Mesodermal cell (in vitro differentiated cells): ENCODE results near the gene ADTRP.

Experiments used
- H3K27ac ChIP-seq: 2 replicates; pipeline ENCODE4 v1.7.0; 2013; ENCODE audit warnings: mild to moderate bottlenecking, low read depth, low read length, moderate library complexity; ENCODE audit not compliant: severe bottlenecking
- H3K36me3 ChIP-seq: 2 replicates; pipeline ENCODE4 v1.7.1; 2013; ENCODE audit warnings: mild to moderate bottlenecking, low read length, moderate library complexity; ENCODE audit not compliant: control insufficient read depth, insufficient read depth
- H3K4me1 ChIP-seq: one replicate; pipeline ENCODE4 v1.7.1; 2013; ENCODE audit warnings: mild to moderate bottlenecking, low read length; ENCODE audit not compliant: insufficient read depth, control insufficient read depth, poor library complexity, severe bottlenecking
- H3K4me3 ChIP-seq: 2 replicates; pipeline ENCODE4 v1.7.0; 2013; ENCODE audit warnings: low read length, control low read depth, mild to moderate bottlenecking; ENCODE audit not compliant: insufficient read depth, poor library complexity, severe bottlenecking; ENCODE audit errors: extremely low read depth
- H3K9me3 ChIP-seq: 2 replicates; pipeline ENCODE4 v1.7.1; 2013; ENCODE audit warnings: mild to moderate bottlenecking, low read length, moderate library complexity; ENCODE audit not compliant: control insufficient read depth
- WGBS, 2 experiments: methylation state at CpG; one replicate each; pipeline ENCODE4 v1.1.5; 2013; ENCODE audit warnings: missing lambda C conversion rate in 2 of 2; ENCODE audit not compliant: insufficient coverage in 2 of 2; 5-methylcytosine and 5-hydroxymethylcytosine counted together

The ADTRP gene

DNA sequence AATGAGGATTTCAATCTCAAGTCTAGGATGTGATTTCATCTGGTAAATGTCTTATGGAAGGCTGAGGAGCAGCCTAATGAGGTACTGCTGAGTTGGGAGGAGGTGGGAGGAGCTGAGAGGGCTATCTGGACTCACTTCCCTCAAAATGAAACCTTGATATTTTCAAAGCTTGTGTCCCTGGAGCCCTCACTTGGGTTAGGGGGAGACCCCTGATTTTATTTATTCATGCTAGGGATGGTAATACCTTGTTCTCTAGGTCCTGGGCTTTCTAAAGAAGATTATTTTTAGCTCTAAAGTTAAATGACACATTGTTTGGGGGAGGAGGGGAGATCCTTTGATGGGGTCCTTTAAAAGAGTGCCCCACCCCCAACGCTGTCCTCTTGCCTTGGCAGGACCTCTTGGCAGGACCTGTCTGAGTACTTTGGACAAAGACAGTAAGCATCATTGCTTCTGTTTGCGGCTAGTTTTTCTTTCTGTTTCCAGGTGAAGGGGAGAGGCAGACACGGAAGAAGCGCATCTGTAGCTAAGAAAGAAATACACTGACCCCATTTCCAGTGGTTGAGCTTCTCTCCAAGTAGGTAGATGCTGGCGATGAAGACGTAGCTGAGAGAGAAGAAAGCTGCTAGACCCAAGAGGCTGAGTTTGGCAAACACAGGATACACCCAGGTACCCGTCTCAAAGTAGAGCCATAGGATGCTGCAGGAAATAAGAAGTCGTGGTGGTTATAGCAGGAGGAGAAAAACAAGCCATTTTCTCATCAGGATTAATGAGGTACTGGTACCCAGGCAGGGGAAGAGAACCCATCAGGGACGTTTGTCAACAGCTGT, 55.6 kb downstream of the ADTRP start:
- H3K27ac ChIP-seq, result no peak overlapping the region
- no peaks in the 10 kb centered on the region for H3K9me3 ChIP-seq
- 83 to 87% methylated on average over 5 to 9 of the region's 9 CpGs for WGBS, 2 experiments
- H3K4me3 ChIP-seq, result no peak overlapping the region
- H3K4me1 ChIP-seq, result no peaks in the 10 kb centered on the region
- no peaks in the 10 kb centered on the region for H3K36me3 ChIP-seq

DNA sequence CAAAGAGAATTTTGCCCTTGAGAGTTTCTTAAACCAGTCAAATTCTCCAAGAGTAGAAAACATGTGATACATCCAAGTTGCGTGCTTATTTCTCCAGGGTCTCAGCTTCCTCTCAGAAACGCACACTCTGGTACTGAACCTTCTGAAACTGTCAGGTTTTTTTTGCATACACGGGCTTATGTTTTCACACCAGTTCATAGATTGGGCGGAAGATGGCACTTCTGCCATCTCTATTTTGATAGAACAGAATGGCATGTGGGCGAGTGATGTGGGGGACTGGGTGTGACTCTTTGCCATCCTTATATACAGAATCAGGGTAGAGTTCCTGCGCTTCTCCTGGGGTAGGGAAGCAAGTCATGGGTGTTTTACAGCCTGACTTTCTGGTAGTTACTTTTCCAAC, 56.4 kb downstream of the ADTRP start:
- Histone ChIP-seq H3K27ac (no peak overlapping the region), H3K36me3 (no peaks in the 10 kb centered on the region), H3K4me1 (no peaks in the 10 kb centered on the region), H3K9me3 (no peaks in the 10 kb centered on the region), H3K4me3 (no peak overlapping the region)
- WGBS, 2 experiments, result 93 to 97% methylated on average over 2 to 4 of the region's 6 CpGs

DNA sequence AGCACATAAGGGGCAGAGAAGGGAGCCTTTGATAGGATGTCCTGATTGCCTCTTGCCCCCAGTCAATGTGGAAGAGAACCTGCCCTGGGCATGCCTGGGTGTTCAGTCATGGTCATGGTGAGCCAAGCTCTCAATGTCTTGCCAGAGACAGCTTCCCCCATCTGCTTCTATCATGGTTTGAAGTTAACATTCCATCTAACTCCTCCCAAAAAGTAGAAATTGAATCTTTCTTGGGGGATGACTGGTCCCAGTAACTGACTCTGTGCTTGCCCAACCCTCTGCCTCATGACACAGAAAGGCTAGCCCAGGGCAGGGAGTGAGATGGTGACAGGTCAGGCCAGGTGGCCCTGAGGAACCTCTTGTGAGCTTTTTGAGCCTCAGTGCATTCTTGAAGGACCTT, 60.1 kb downstream of the ADTRP start:
- Histone ChIP-seq H3K9me3 (no peaks in the 10 kb centered on the region), H3K36me3 (no peaks in the 10 kb centered on the region), H3K4me1 (no peaks in the 10 kb centered on the region), H3K27ac (no peak overlapping the region), H3K4me3 (no peak overlapping the region)

DNA sequence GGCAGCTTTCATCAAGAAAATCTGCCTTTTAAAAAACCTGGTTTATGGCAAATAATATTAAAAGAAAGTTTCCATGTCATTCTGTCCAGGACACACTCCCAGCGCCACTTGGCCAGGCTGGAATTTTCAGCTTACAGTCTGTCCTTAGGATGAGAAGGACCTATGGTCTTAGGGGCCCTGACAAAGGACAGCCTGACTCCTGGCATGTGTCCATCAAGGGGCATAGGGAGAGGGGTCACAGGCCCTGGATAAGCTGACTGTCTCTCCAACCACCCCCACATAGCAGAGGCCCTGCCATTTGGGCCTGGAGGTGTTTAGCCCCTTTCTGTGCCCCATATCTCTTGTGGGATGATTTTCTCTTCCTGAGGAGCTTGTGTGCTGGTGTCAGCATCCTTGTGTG, 60.6 kb downstream of the ADTRP start:
- Histone ChIP-seq H3K36me3 (no peaks in the 10 kb centered on the region), H3K27ac (no peak overlapping the region), H3K4me3 (no peak overlapping the region), H3K4me1 (no peaks in the 10 kb centered on the region), H3K9me3 (no peaks in the 10 kb centered on the region)
- WGBS, 2 experiments, result 80 to 100% methylated on average over 1 of the region's 1 CpG

DNA sequence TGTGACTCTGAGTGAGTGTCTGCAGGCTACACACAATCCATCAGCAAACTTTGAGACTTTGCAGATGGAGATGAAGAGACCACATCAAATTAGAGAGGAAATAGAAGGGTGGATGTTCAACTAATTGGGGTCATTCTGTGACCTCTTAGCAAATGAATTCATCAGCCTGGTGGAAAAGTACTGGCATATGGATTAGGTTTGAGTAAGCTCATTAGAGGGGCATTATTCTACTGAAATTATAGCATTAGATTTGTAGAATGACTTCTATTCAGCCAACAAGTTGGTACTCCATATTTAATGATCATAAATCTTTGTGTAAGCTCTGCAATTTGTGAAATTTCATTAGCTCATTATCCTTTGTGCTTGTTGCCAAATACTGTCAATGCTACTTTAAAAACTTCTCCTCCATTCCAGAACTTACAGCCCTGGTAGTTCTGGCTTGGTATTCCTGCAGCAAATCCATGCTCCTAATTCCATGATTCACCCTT, 63.8 kb downstream of the ADTRP start:
- H3K9me3 ChIP-seq, result no peaks in the 10 kb centered on the region
- H3K4me1 ChIP-seq, result no peaks in the 10 kb centered on the region
- H3K4me3 ChIP-seq, result no peak overlapping the region
- H3K36me3 ChIP-seq, result no peaks in the 10 kb centered on the region
- no peak overlapping the region for H3K27ac ChIP-seq

DNA sequence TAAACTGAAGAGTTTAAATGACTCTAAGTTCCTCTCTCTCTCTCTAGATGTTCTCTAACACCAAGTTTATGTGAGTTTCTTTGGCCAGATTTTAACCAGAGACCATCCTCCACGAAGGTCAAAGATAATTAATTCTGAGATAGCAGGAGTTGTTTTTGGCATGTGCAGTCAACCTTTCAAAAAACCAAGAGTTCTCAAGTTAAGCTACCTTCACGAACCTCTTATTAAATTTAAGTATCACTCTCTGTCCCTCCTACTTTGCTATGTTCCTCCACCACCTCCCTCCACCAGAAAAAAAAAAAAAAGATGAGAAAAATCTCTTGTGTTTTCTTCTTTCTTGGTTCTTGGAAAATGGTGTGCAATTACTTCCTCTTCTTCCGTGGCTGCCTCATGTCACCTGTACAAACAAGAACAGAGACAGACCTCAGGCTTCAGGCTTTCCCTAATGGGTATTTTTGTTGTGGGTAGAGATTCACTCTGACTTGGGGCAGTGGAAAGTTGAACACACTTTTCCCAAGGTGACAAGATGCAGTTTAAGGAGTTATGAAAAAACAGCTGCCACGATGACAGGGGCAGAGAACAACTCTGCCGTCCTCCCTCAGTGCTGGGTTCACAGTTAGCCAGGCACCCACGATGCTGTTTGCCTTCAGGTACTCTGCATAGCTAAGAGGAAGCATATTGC, 64.3 kb downstream of the ADTRP start:
- Histone ChIP-seq H3K36me3 (no peaks in the 10 kb centered on the region), H3K27ac (no peak overlapping the region), H3K4me3 (no peak overlapping the region), H3K4me1 (no peaks in the 10 kb centered on the region), H3K9me3 (no peaks in the 10 kb centered on the region)
- 61 to 100% methylated on average over 1 to 3 of the region's 6 CpGs for WGBS, 2 experiments

DNA sequence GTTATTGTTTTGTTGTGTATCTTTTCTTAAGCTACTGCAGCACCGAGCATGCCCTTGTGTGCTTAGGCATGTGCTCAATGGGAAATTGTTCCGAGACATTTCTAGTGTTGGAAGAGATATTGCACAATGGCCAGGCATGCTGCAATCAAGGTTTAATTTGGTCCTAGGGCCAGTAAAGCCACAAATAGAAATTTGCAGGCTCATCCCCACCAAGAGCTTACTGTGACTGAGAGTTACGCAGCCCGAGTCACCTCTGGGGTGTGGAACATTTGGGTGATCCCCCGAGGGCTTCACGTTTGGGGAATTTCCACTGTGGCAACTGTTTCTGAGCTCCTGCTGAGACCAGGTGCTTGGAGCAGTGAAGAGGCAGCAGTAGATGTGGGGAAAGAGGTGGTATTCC, 65.8 kb downstream of the ADTRP start:
- Histone ChIP-seq H3K36me3 (no peaks in the 10 kb centered on the region), H3K4me3 (no peak overlapping the region), H3K9me3 (no peaks in the 10 kb centered on the region), H3K27ac (no peak overlapping the region), H3K4me1 (no peaks in the 10 kb centered on the region)
- WGBS, 2 experiments, result 85 to 88% methylated on average over 6 of the region's 6 CpGs

DNA sequence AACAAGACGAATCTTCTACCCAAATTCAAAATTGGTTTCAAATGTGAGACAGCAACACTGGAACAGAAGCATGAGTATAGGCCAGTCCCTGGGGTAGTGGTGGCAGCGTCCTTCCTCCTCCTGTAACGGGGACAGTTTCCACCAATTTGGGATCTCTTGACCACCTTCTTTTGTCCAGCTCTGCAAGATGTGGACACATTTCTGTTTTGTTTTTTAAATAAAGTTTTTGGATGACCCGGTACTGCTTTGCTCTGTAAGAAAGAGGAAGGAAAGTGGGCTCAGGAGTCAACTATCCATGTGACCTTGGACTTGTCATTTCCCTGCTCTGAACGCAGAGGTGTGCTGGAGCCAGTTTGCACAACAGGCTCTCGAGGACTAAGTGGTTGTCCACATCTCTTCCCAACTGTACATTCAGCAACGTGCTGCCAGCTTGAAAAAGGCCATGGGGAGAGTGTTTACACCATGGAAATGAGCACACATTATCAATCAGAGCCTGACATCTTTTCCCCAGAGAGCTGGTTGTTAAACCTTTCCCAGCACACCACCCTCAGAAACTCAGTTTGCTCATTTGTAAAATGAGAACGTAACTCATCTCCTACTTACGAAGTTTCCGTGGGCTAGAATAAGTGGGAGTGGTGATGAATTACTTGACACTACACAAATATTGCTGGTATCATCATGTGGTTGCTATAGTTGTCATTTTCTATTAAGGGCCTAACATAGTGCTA, 66.5 kb downstream of the ADTRP start:
- no peak overlapping the region for H3K4me3 ChIP-seq
- H3K27ac ChIP-seq, result no peak overlapping the region
- 67 to 96% methylated on average over 4 to 5 of the region's 10 CpGs for WGBS, 2 experiments
- H3K4me1 ChIP-seq, result no peaks in the 10 kb centered on the region
- no peaks in the 10 kb centered on the region for H3K36me3 ChIP-seq
- no peaks in the 10 kb centered on the region for H3K9me3 ChIP-seq

DNA sequence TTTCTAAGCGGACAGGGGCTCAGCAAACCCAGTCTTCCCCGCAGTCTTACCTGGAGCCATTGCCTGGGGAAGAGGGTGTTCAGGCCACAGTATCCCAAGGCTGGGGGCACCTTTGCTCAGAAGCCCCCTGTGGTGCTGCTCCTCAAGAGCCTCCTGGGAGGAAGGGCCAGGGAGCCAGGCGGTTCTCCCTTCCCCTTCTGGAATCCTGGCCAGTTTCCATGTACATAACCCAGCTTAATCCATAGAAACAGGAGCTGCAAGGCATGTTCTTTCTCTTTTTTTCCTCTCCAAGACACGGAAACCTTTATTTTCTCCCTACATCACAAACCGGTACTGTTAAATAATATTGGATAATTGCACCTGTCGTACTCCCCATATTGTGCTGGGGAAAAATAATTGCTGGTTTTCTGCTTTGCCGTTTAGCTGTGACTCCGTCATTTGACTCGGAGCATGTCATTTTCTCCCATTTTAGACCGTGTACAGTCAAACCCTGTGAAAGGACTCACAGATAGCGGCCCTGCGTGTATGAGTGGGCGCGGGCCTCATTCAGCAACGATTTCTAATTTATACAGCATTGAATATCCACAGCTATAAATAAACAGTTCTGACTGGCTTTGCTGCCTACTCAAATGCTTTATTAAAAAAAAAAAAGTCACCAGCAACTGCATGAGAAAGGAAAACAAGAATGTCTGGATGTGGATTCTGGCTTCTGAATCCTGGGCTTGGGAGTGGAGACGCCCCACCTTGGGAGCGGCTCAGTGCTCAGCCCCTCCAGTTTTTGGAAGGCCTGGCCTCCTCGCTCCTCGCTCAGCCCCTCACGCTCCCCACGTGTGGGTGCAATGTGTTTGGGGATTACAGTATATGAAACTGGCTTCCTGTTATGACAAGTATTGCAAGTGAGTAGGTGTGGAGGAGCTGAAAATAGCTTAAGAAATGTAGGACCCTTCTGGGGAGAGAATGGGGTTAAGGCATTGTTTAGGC, 67.3 kb downstream of the ADTRP start:
- no peak overlapping the region for H3K27ac ChIP-seq
- no peak overlapping the region for H3K4me3 ChIP-seq
- no peaks in the 10 kb centered on the region for H3K4me1 ChIP-seq
- no peaks in the 10 kb centered on the region for H3K36me3 ChIP-seq
- H3K9me3 ChIP-seq, result no peaks in the 10 kb centered on the region
- 94 to 95% methylated on average over 14 to 18 of the region's 21 CpGs for WGBS, 2 experiments

DNA sequence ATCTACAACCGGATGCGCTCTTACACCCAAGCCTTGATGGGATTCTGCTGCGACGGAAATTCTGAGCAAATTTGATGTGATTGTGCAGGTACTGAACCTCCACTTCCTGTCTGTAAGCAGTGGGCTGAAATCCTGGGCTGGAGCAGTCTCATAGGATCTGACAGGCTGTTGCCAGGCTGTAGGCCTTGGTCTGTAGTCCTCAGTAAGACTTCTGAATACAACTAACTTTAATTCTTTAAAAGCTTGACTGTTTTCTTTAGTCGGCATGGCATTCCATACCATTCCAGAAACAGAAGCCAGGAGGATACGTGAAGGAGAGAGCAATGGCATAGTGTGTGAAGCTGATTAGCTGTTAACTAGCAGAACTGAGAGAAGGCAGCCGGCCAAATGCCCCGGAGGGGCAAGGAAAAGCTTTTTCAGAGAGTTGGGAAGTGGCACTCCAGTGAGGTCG, 68.3 kb downstream of the ADTRP start:
- no peak overlapping the region for H3K4me3 ChIP-seq
- 87 to 94% methylated on average over 4 to 7 of the region's 9 CpGs for WGBS, 2 experiments
- H3K9me3 ChIP-seq, result no peaks in the 10 kb centered on the region
- H3K36me3 ChIP-seq, result no peaks in the 10 kb centered on the region
- peak overlapping the region; percentile 29 for H3K27ac ChIP-seq
- no peaks in the 10 kb centered on the region for H3K4me1 ChIP-seq
